ENCODE measurements around the gene MAP1LC3B2.

DNA sequence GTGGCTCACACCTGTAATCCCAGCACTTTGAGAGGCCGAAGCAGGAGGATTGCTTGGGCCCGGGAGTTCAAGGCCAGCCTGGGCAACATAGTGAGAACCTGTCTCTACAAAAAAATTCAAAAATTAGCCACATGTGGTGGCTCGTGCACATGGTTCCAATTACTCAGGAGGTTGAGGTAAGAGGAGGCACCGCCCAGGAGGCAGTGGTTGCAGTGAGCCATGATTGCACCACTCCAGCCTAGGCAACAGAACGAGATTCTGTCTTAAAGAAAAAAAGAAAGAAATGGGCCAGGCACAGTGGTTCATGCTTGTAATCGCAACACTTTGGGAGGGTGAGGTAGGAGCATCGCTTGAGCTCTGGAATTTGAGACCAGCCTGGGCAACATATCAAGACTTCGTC is 33.5 kb downstream of the MAP1LC3B2 start:
- TF ChIP-seq POLR2AphosphoS5 (IDR thresholded peaks at IDR 0.05; ENCODE audit: low read depth) (no peak), REST (IDR thresholded peaks at IDR 0.05; ENCODE audit: insufficient replicate concordance, low read depth) (no peak), SPI1 (IDR thresholded peaks at IDR 0.05; ENCODE audit: borderline replicate concordance, low read depth) (no peak), GABPA (IDR thresholded peaks at IDR 0.05; ENCODE audit: low read depth) (no peak)
- TF ChIP-seq, protein P1, sequence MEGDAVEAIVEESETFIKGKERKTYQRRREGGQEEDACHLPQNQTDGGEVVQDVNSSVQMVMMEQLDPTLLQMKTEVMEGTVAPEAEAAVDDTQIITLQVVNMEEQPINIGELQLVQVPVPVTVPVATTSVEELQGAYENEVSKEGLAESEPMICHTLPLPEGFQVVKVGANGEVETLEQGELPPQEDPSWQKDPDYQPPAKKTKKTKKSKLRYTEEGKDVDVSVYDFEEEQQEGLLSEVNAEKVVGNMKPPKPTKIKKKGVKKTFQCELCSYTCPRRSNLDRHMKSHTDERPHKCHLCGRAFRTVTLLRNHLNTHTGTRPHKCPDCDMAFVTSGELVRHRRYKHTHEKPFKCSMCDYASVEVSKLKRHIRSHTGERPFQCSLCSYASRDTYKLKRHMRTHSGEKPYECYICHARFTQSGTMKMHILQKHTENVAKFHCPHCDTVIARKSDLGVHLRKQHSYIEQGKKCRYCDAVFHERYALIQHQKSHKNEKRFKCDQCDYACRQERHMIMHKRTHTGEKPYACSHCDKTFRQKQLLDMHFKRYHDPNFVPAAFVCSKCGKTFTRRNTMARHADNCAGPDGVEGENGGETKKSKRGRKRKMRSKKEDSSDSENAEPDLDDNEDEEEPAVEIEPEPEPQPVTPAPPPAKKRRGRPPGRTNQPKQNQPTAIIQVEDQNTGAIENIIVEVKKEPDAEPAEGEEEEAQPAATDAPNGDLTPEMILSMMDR (IDR thresholded peaks at IDR 0.05; ENCODE audit: insufficient read depth, low read length) = no peak
